PC-9 (cell line): Measurements from ENCODE around the gene FASTK. TPM values are rescaled to one million over a fixed set of nuclear protein-coding genes. Genes with fewer than 3 reads are reported as not detected.

Experiments
- BruUV-seq: library from RNA; stranded (reverse); fragments of 400-500 nt; replicated peaks from 2 replicates; lab custom pipeline; 2021; lab: Mats Ljungman, UMichigan
- CTCF ChIA-PET: fragments of 300-600 bp; sonication (Branson Sonifier 250); formaldehyde crosslinking; loops from one replicate; lab custom pipeline; 2022; ENCODE audit warnings: antibody characterized with exemption; lab: Charles Lee
- POLR2A ChIA-PET: fragments of 300-600 bp; sonication (Branson Sonifier 250); formaldehyde crosslinking; loops from one replicate; lab custom pipeline; 2022; ENCODE audit warnings: antibody characterized with exemption; ENCODE audit not compliant: unreplicated experiment; lab: Charles Lee
- DNase-seq, 2 experiments: peaks; one replicate each; pipeline versions ENCODE4 v3.0.0 to v3.0.0-alpha.2; 2015 to 2022; ENCODE audit warnings: mixed read lengths in 1 of 2
- H2AFZ ChIP-seq: fragments of 200-600 bp; sonication (generic); 2 replicates; pipeline ENCODE4 v1.8.1; 2017; ENCODE audit warnings: antibody characterized with exemption
- H3F3A ChIP-seq: fragments of 200-600 bp; sonication (generic); 2 replicates; pipeline ENCODE4 v1.8.1; 2017; ENCODE audit warnings: antibody characterized with exemption, mild to moderate bottlenecking, low read depth; ENCODE audit not compliant: insufficient read depth
- H3K27ac ChIP-seq: fragments of 200-600 bp; sonication (generic); 2 replicates; pipeline ENCODE4 v1.6.1; 2016; ENCODE audit warnings: mixed run types
- H3K27me3 ChIP-seq: fragments of 200-600 bp; sonication (generic); 2 replicates; pipeline ENCODE4 v1.6.1; 2016; ENCODE audit warnings: low read depth, mixed run types; ENCODE audit not compliant: insufficient read depth
- H3K36me3 ChIP-seq: fragments of 200-600 bp; sonication (generic); 2 replicates; pipeline ENCODE4 v1.6.1; 2016; ENCODE audit warnings: low read depth, mixed run types
- H3K4me1 ChIP-seq: fragments of 200-600 bp; sonication (generic); replicated peaks from 2 replicates; pipeline ENCODE4 v1.6.1; 2016; ENCODE audit warnings: mixed run types; ENCODE audit not compliant: insufficient read depth
- H3K4me2 ChIP-seq: fragments of 200-600 bp; sonication (generic); 2 replicates; pipeline ENCODE4 v1.6.1; 2017; ENCODE audit warnings: mixed run types
- H3K4me3 ChIP-seq: fragments of 200-600 bp; sonication (generic); 2 replicates; pipeline ENCODE4 v1.6.1; 2016; ENCODE audit warnings: mixed run types
- H3K79me2 ChIP-seq: fragments of 200-600 bp; sonication (generic); 2 replicates; pipeline ENCODE4 v1.6.1; 2017; ENCODE audit warnings: low read depth, mixed run types
- H3K9me2 ChIP-seq: fragments of 200-600 bp; sonication (generic); 2 replicates; pipeline ENCODE4 v1.8.1; 2017; ENCODE audit warnings: mild to moderate bottlenecking; ENCODE audit not compliant: insufficient read depth
- H3K9me3 ChIP-seq: fragments of 200-600 bp; sonication (generic); 2 replicates; pipeline ENCODE4 v1.8.1; 2016; ENCODE audit warnings: low read depth; ENCODE audit not compliant: insufficient read depth
- H4K20me1 ChIP-seq: fragments of 200-600 bp; sonication (generic); 2 replicates; pipeline ENCODE4 v1.8.1; 2017; ENCODE audit not compliant: insufficient read depth
- EZH2 ChIP-seq: fragments of 200-600 bp; sonication (generic); IDR thresholded peaks from 2 replicates; pipeline ENCODE4 v1.8.0; 2017; ENCODE audit warnings: antibody characterized with exemption, low read depth
- intact Hi-C: fragments of 100-400 bp; cut with micrococcal nuclease; formaldehyde crosslinking; loops from one replicate; pipeline ENCODE4 v1.10.0; 2022; ENCODE audit not compliant: unreplicated experiment
- total RNA-seq: library from RNA; stranded (reverse); gene quantifications from 2 replicates; pipeline ENCODE4 v1.2.3, GENCODE V29; 2021
- TF ChIP-seq, protein P1 (sequence below): fragments of 200-600 bp; sonication (generic); conservative IDR thresholded peaks from 2 replicates; pipeline ENCODE4 v1.6.1; 2017; ENCODE audit warnings: mixed run types, antibody characterized with exemption, mild to moderate bottlenecking, moderate library complexity

FASTK gene
- total RNA-seq, 1 experiment from 2014 or later = 104 TPM

DNA sequence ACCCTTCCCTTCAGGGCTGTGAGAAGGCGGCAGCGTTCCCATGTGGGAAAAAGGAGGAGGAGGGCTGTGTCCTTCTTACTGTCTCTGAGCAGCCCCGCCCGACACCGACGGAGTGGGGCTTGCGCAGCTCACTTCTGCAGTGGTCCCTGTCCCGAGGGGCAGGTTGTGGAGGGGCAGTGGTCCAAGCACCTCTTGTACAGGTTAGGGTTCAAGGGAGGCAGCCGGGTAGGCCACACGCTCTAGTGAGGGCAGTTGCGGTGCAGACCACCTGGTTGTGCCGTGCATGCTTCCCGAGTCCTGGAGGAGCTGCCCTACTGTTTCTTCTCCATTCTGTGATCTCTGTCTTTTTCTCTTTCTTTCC is 38.4 kb upstream of the FASTK start:
- no TSS peak for BruUV-seq
- Histone ChIP-seq H3K27ac (no peak overlapping the region), H4K20me1 (peaks cover 20% of the 10 kb centered on the region), H3K4me3 (no peak overlapping the region), H3K4me2 (no peak overlapping the region), H3K9me2 (no peaks in the 10 kb centered on the region), H3F3A (peaks cover 4% of the 10 kb centered on the region), H3K79me2 (peaks cover 15% of the 10 kb centered on the region; the same call in 1 of the 2 replicates), H3K9me3 (no peaks in the 10 kb centered on the region), H3K27me3 (no peaks in the 10 kb centered on the region), H3K4me1 (peaks cover 13% of the 10 kb centered on the region), H2AFZ (no peak overlapping the region), H3K36me3 (no peaks in the 10 kb centered on the region)
- ChIA-PET CTCF (no interaction called here), POLR2A (no interaction called here)
- no peak for DNase-seq
- TF ChIP-seq, protein P1, sequence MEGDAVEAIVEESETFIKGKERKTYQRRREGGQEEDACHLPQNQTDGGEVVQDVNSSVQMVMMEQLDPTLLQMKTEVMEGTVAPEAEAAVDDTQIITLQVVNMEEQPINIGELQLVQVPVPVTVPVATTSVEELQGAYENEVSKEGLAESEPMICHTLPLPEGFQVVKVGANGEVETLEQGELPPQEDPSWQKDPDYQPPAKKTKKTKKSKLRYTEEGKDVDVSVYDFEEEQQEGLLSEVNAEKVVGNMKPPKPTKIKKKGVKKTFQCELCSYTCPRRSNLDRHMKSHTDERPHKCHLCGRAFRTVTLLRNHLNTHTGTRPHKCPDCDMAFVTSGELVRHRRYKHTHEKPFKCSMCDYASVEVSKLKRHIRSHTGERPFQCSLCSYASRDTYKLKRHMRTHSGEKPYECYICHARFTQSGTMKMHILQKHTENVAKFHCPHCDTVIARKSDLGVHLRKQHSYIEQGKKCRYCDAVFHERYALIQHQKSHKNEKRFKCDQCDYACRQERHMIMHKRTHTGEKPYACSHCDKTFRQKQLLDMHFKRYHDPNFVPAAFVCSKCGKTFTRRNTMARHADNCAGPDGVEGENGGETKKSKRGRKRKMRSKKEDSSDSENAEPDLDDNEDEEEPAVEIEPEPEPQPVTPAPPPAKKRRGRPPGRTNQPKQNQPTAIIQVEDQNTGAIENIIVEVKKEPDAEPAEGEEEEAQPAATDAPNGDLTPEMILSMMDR = no peak
- TF ChIP-seq EZH2 = no peak
- intact Hi-C loops = loop anchor here (10.0 kb wide), 1 partner anchor 674 kb away; no protein-coding TSS in a partner anchor

DNA sequence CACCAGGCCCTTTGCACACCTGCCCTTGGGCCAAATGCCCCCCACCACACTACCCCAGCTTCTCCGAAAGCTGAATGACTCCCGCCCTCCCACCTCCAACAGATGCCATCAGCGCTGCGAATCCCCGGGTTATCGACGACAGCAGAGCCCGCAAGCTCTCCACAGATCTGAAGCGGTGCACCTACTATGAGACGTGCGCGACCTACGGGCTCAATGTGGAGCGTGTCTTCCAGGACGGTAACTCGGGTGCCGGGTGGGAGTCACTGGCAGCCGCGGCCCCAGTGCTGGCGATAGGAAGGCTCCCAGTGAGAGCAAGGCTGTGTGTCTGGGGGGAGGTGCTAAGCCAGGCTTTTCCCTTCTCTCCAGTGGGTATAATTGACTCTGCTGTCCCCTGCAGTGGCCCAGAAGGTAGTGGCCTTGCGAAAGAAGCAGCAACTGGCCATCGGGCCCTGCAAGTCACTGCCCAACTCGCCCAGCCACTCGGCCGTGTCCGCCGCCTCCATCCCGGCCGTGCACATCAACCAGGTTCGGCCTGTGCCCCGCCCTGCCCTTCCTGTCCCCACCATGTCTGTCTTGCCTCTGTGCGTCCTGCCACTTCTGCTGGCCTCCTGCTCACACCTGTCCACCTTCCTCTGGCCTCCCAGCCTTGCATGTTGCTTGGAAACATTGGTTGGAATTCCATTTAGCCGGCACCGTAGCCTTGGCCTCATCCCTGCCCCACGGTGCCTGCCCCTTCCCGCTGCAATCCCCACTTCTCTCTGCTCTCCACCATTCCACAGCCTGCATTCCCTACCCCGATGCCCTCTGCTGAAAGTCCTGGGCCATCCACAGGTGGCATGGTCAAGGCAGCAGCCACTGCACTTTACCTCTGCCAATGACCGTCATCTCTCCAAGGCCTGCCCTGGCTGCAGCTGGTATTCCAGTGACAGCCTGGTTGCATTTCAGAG is 37.8 kb upstream of the FASTK start:
- no peaks in the 10 kb centered on the region for H3K9me3 ChIP-seq
- H3K9me2 ChIP-seq = no peaks in the 10 kb centered on the region
- H3K79me2 ChIP-seq = peaks cover 15% of the 10 kb centered on the region; the same call in 1 of the 2 replicates
- H3K4me1 ChIP-seq = peaks cover 20% of the 10 kb centered on the region
- H4K20me1 ChIP-seq = peaks cover 26% of the 10 kb centered on the region
- H3F3A ChIP-seq = peaks cover 11% of the 10 kb centered on the region
- no peak overlapping the region for H3K27ac ChIP-seq
- no peak for TF ChIP-seq EZH2
- TF ChIP-seq, protein P1 = no peak
- H3K4me3 ChIP-seq = no peak overlapping the region
- BruUV-seq = no TSS peak
- H3K27me3 ChIP-seq = no peaks in the 10 kb centered on the region
- ChIA-PET CTCF (no interaction called here), POLR2A (no interaction called here)
- intact Hi-C loops = loop anchor here (10.0 kb wide), 1 partner anchor 674 kb away; no protein-coding TSS in a partner anchor
- no peak overlapping the region for H2AFZ ChIP-seq
- DNase-seq = no peak
- H3K36me3 ChIP-seq = no peaks in the 10 kb centered on the region
- H3K4me2 ChIP-seq = no peak overlapping the region

- Histone ChIP-seq H3K36me3 (no peaks in the 10 kb centered on the region), H3K27me3 (no peaks in the 10 kb centered on the region), H2AFZ (no peak overlapping the region), H3K9me2 (no peaks in the 10 kb centered on the region), H3K27ac (no peak overlapping the region), H3F3A (peaks cover 19% of the 10 kb centered on the region), H3K4me2 (no peak overlapping the region), H3K9me3 (no peaks in the 10 kb centered on the region), H3K79me2 (peaks cover 17% of the 10 kb centered on the region), H3K4me3 (no peak overlapping the region), H3K4me1 (peaks cover 28% of the 10 kb centered on the region), H4K20me1 (peaks cover 33% of the 10 kb centered on the region)
- BruUV-seq = no TSS peak
- no peak for DNase-seq
- CTCF ChIA-PET = interaction anchor here (0.8 kb wide), 1 partner anchor 50 kb away, joined by 3 read pairs; the partner anchor contains the start of gene GBX1
- TF ChIP-seq EZH2 = no peak
- TF ChIP-seq, protein P1 = no peak
- intact Hi-C loops = loop anchor here (10.0 kb wide), 1 partner anchor 673 kb away; no protein-coding TSS in a partner anchor
- POLR2A ChIA-PET = no interaction called here
Measured at GRCh38 chr7:151117565-151117964, 37.0 kb upstream of the FASTK start.
